Measurements from ENCODE around the gene CCDC85B.
A peak's percentile ranks its signal among the peaks of the same experiment; 100 is the strongest.

The CCDC85B gene

DNA sequence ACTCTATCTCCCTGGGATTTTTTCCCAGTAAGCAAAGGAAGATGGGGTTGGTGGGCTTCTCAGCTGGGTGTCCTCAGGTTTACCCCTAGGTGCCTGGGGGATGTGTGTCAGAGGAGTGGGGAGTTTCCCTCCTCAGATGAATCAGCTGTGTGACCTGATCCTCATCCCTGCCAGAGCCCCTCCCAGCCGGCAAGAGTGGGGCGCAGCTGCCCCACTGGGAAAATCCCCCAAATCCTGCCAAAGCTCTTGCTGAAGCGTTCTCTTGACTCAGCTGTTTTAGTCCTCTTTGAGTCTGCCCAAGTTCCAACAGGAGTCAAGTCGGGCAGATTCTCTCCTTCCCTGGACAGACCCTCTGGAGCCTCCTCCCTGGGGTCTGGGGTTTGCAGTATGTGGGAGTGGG lies 22.4 kb downstream of the CCDC85B start:
- DNase-seq (ENCODE audit: low read depth), result no peak

DNA sequence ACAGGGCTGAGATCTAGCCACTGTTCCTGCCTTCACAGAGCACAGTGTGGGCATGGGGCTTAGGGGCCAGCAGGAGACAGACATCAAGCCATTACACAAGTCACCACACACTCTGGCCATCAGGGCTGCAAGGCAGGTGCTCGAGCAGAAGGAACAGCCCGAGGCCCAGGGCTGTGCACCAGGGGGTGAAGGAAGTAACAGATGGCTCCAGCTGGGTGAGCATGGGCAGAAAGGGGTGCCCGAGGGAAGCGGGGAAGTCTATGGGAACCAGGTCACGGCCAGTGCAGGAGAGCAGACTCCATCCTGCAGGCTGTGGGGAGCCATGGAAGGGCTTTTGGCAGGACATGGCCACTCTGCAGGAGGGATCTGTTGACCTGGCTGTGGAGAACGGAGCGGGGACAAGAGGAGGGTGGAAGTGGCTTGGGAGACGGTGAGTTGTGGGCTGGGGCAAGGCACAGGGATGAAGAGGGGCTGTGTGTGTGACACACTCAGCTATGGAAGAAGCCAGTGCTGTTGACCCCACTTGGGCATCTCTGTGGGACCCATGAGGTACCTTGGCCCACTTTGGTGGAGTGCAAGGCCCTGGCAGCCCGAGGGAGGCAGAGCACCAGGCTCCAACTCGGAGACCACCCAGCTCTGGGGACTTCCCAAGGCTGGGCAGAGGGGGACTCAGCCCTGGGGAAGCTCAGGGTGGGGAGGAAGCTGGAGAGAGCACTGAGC lies 24.8 kb downstream of the CCDC85B start:
- no peak for DNase-seq (ENCODE audit: low read depth)

DNA sequence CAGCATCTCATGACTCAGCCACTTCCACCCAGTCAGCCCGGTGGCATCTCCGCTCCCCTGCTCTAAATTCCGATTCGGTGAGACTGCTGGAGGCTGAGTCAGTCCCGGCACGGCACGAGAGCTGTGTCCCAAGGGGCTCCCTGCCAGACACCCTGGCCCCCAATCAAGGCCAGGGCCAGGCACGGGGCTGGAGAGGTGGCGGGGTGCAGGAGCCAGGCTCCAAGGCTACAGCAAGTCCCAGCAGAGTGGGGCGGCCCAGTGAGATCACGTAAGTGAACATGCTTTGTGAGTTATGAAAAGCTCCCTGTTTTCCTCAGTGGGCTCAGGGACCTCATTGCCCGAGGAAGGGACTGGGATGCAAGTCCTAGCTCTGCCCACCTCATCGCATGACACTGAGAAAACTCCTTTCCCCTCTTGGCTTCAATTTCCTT lies 25.4 kb downstream of the CCDC85B start:
- DNase-seq (ENCODE audit: low read depth), result no peak

DNA sequence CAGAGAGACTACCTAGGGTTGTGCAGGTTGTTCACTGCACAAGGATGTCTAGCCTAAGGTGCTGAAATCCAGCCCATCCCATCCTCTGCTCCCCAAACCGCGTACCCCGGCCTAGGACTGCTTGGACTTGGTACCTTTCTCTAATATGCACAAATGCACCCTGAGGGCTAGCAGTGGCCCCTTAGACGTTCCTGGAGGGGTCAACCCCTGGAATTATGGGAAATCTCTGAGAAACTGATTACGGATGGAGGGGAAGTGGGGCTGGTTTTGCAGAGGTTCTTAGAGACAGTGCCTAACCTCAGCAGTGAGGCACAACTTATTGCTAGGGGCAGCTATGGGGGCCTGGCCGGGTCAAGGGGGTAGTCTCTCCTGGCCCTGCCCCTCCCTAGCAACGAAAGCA lies 25.9 kb downstream of the CCDC85B start:
- DNase-seq (ENCODE audit: low read depth), result no peak

DNA sequence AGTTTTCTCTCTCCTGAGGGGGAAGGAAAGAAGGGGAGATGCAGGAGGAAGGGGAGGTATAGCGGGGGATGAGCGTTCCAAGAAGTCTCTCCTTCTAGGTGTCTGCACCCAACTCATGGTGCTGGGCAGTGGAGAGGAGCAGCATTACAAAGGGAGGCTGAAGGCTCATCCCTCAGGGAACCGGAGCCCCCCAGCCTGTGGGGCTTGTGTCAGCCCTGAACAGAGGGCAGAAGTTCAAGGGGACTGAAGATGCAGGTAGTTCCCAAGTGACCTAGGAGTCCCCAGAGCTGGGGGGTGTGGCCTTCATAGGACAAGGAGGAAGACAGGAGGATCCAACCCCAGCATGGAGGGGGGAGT lies 26.6 kb downstream of the CCDC85B start:
- DNase-seq (ENCODE audit: low read depth), result no peak

DNA sequence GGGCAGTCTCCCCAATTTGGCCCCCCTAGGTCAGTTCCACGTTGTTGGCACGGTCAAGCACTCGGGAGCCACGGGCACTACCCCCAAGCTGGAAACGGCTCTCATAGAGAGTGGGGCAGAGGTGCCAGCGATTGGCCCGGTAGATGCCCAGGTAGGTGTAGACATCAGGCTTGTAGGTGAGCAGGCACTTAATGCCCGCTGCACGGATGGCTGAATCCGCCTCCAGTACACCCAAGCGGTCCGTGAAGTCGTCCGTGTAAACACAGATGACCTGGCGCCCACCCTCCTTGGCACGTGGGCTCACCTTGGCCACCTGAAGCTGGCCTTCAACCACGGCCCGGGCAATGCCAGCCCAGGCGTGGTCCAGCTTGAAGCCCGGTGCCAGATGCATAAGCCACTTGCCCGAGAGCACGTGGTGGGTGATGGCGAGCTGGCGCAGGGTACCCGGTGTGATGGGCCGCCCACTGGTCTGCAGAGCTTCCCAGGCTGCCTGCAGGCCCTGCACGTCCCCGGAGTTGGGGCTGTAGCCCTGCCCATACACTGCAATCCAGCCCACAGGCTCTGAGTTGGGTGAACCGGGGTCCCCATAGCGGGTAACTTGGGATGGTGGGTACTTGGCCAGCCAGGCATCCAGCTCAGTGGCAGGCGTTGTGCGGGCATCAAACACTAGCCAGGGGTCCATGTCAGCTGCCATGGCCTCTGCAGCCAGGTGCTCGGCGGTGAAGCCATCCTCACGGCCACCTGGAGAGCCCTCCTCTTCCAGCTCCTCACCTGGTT lies 27.1 kb downstream of the CCDC85B start:
- no peak for DNase-seq (ENCODE audit: low read depth)

DNA sequence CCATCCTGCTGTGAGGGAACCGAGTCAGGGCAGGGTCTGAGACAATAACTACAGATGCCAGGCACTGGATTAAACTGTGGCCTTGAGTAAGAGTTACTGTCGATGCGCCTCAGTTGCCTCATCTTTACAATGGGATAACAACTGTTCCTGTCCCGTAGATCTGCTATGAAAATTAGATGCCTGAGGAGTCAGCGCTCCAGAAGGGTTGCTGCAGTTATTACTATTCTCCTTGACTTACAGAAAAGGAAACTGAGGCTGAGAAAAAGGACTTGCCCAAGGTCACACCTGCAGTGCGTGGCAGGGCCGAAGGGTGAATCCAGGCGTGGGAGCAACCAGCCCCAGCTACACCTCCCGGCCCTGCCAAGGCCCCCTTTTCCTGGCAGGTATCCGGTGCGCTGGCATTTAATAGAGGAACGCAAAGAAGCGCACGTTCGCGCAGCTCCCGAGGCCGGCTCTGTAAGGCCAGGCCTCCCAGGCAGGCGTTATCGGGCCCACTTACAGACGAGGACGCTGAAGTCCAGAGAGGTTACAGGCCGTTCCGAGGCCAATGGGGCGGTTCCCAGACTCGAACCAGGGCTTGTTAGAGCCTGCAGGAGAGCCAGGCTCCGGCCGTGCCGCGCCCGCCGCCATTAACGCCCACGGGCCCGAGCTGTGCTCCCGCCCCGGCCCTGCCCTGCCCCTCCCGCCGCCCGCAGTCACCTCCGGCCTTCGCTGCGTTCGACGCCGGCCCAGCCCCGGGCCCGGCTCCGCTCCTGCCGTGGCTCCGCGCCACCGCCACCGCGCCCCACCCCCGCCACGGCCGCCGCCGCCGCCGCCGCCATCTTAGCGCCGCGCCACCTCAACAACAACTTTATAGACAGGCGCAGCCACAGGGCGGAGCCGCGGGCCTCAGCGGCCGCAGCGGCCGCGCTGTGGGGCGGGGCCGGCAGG lies 28.0 kb downstream of the CCDC85B start, which contains the start of gene C11orf68:
TSS of gene C11orf68 (minus strand) at position 852 of the 930 bp plus-strand sequence. CDS start at position 821, 31 bp downstream.
- DNase-seq (ENCODE audit: low read depth), result no peak

DNA sequence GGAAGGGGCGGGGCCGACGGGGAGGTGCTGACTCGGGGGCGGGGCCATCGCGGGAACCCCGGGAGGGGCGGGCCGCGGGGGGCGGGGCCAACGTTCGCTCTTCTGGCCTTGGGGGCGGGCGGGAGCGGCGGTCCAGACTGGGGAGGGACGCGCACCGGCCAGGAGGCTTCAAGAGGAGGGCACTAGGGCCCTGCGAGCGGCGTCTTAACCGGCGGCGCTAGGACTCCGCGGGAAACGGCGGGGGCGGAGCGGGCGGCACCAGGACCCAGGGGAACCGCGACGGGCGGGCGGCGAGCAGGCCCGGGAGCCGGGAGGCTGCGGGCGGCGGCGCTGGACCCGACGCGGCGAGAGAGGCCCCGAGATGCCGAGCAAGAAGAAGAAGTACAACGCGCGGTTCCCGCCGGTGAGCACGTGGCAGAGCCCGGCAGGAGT lies 28.7 kb downstream of the CCDC85B start, which contains the start of gene DRAP1:
TSS of gene DRAP1 (plus strand) at position 286 of the 432 bp plus-strand sequence. CDS start at position 362, 76 bp downstream.
- DNase-seq (ENCODE audit: low read depth), result peak; percentile 99

DNA sequence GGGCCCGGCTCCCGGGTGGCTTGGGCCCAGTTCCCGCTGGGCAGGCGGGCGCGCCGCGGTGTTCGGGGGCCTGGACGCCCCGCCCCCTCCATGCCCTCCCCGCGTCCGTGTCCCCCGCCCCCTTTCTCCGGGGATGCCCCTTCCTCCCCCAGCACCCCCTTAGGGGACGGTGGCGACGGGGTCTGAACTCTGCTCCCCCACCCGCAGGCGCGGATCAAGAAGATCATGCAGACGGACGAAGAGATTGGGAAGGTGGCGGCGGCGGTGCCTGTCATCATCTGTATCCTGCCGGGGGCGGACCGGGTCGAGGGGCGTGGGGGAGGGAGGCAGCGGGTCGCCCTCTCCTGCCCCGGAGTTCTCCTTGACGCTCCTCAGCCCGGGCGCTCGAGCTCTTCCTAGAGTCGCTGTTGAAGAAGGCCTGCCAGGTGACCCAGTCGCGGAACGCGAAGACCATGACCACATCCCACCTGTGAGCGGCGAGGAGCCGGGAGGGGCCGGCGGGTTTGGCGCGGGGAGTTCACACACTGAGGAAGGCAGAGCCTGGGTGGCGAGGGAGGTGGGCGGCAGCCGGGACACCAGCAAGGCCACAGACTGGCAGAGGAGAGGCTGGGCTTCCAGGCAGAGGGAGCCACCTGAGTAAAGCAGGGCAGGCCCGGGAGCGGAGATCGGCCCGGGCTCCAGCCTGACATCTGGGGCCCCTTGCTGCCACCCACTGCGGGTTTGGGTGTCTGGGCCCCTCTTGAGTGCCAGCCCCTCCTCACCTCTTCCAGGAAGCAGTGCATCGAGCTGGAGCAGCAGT lies 29.3 kb downstream of the CCDC85B start:
- DNase-seq (ENCODE audit: low read depth), result peak; percentile 52

DNA sequence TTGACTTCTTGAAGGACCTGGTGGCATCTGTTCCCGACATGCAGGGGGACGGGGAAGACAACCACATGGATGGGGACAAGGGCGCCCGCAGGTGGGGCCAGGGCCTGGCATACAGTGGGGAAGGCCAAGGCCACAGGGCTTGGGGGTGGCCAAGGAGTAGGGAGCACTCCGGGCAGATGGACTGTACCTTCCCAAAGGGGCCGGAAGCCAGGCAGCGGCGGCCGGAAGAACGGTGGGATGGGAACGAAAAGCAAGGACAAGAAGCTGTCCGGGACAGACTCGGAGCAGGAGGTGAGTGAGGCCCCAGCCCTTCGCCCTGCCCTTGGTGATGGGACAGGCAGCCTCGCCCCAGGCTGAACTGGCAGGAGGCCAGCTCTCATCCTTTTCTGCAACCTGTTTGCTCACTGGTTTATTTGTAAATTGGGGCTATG lies 29.9 kb downstream of the CCDC85B start:
- no peak for DNase-seq (ENCODE audit: low read depth)

DNA sequence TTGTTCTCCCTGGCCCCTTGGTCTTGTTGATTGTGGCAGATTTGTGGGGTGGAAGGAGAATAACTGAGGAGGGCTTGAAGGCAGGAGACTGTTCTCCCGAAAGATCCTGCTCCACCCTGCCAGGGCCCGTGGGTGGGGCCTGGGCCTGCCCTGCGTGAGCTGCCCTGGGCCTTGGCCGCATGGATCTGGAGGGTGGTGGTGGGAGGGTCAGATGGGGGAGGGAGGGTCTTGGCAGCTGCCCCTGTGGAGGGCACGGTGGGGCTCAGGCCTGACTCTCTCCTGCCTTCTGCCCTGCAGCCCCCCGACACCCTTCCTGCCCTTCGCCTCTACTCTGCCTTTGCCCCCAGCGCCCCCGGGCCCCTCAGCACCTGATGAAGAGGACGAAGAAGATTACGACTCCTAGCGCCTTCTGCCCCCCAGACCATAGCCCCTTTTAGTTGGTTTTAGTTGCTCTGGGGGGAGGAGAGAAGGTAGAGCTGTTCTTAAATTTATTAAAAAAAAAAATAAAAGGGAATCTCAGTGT lies 30.6 kb downstream of the CCDC85B start:
- no peak for DNase-seq (ENCODE audit: low read depth)

DNA sequence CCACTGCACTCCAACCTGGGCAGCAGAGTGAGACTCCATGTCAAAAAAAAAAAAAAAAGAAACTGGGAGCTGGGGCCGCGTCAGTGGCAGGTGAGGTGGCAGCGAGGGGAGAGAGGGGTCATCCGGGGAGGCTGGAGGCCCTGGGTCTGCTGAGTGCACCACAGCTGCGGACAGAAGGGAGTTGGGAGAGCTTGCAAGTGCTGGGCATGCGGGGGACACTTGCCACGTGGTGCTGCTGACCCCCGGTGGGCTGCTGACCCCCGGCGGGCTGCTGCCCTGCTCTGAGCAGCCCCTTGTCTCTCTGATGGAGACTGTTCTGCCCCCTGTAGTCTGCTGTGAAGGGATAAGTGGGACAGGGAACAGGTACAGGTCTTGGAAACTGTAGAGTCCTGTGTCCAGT lies 31.4 kb downstream of the CCDC85B start:
- no peak for DNase-seq (ENCODE audit: low read depth)

DNA sequence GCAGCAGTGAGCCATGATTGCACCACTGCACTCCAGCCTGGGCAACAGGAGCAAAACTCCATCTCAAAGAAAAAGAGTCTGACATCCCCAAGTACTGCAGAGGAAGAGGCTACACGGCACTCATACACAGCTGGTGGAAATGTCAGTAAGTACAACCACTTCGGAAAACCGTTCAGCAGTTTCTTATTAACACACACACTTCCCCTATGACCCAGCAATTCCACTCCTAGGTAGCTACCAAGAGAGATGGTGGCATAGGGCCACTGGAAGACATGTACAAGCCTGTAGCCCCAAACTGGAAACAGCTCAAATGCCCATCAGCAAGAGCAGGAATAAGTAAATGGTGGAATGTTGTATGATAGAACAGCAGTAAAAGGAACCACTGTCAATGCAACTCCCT lies 32.1 kb downstream of the CCDC85B start:
- DNase-seq (ENCODE audit: low read depth), result no peak

DNA sequence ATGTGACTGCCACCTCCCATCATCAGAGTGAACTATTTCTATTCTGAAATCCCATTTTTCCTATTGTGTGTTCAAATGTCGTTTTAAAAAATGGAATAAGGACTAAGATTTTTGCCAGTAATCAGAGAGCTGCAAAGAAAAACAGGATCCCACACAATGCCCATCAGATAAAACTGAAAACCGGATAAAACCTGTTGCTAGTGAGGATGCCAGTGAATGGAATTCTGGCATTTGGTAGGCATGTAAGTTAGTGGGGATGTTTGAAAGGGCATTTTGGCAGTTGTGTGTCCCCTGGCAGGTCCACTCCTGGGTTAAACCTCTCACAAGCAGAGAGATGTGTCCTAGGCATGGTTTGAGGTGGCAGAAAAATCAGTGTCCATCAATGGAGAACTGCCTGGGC lies 34.9 kb downstream of the CCDC85B start:
- no peak for DNase-seq (ENCODE audit: low read depth)

DNA sequence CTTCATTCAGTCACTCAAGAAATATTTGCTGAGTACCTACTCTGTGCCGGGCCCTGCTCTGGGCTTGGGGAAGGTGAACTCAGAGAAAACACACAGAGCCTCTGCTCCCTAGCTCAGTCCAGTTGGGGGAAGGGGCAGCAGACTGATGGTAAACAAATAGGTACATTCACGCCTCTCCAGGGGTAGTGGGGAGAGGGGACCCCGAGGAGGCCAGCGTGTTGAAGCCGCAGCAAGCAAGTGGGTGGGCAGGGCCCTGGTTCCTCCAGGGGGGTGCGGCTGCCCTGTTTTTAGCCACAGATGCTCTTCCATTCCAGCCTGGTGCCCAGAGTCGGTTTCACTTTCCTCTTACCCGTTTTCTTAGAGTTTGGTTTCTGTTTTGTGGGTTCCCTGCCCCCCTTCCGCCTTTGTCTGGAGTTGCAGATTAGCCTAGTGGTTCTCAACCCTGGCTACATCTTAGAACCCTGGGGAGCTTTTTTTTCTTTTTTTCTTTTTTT lies 37.5 kb downstream of the CCDC85B start:
- peak; percentile 63 for DNase-seq (ENCODE audit: low read depth)

DNA sequence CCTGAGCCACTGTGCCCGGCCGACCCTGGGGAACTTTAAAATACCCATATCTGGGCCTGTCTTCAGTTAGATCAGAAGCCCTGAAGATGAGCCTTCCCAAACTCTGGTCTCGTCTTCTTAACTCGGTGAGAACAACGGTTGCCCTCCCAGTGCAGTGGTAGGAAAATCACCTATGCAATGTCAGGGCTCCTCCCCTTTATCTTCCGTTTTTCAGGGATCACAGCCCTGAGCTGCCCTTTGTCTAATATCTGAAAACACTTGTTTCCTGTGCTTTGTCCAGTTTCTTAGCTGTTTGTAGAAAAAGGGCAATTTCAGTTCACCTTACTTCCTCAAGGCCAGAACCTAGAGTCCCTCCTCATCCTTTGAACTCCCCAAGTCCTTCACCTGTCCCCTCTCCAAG lies 38.2 kb downstream of the CCDC85B start:
- no peak for DNase-seq (ENCODE audit: low read depth)

DNA sequence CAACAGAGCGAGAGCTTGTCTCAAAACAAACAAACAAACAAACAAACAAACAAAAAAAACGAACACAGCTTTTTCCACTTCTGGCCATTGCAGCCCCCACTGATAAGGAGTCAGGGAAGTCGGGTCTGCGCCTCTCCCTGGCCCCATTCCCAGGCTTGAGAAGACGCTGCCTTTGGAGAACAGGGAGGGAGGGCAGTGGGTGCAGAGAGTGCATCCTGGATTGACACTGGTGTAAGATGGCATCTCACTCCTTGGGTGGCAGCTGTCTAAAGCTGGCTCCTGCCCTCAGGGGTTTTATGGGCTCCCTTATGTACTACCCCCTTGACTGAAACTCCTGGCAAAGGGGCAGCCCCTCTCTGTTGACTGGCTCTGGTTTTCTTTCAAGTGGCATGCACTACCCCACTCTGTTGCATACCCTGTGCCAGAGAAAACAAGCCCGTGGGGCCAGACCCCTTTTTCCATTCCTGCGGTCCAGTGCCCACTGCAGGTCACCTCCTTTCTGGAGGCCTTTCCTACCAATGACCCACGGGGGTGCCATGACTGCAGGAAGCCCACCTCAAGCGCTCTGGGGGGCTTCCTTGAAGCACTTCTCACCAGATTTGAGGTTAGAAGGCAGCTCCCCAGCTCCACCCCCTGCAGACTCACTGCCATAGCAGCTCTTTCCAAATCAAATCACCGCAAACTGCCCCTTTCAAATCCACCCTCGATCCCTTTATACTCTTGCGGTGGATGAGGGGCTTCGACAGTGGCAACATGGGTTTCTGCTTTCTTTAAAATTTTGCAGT lies 41.5 kb downstream of the CCDC85B start:
- no peak for DNase-seq (ENCODE audit: low read depth)

DNA sequence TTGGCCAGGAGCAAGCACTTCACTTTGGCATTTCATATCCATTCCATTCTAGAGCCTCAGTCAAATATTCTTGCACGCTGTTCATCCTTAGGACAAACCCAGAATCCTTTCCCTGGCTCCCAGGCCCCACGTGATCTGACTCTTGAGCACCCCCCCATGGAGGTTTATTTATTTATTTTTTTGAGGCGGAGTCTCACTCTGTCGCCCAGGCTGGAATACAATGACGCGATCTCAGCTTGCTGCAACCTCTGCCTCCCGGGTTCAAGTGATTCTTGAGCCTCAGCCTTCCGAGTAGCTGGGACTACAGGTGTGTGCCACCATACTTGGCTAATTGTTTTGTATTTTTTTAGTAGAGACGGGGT lies 42.1 kb downstream of the CCDC85B start:
- no peak for DNase-seq (ENCODE audit: low read depth)

DNA sequence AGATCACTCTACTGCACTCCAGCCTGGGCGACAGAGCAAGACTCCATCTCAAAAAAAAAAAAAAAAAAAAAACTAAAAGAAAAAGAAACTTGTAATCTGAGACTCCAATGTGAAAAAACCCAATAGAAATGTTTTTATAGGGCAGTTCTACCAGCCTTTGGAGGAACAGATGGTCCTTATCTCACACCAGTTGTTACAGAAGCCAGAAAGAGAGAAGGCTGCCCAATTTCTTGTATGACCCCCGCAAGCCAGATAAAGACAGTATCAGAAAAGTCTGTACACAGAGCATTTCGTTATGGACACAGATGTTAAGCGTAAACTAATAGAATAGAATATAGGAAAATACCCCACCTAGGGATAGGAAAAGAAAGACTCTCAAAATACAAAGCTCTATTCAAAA lies 43.5 kb downstream of the CCDC85B start:
- no peak for DNase-seq (ENCODE audit: low read depth)

DNA sequence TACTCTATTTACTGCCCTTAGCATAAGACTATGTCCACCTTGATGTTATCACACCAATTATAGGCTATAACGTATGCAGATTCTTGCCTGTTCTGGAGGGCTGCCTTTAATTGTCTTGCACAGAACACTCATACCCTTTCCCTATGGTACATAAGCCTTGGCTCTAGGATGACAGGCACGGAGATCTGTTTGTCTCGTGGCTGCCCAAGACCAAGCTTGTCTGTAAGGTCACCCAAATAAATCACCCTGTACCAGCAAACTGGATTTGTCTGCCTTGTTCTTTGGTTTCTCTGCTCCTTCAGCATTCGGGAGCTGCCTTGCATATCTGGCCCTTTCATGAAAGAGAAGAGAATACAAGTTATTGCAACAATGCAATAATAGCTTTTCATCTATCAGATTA lies 47.3 kb downstream of the CCDC85B start:
- DNase-seq (ENCODE audit: low read depth), result no peak

Data from activated T-cell treated with anti-CD3 and anti-CD28 coated beads for 48 hours (primary cell).